BLaER1 treated with 17β-estradiol and CSF1 and Interleukin-3, amounts not matched to agents 10 nM and 100 nM (cell line): ENCODE measurements around the gene WNT3.

Experiments used
- H3K27ac ChIP-seq, 11 experiments: shearing (Covaris generic); formaldehyde crosslinking; 2 replicates each; pipeline ENCODE4 v1.8.1; 2022
- H3K27me3 ChIP-seq, 11 experiments: shearing (Covaris generic); formaldehyde crosslinking; 2 replicates each; pipeline ENCODE4 v1.8.1; 2022
- H3K36me3 ChIP-seq, 11 experiments: shearing (Covaris generic); formaldehyde crosslinking; 2 replicates each; pipeline ENCODE4 v1.8.1; 2022
- H3K4me1 ChIP-seq, 10 experiments: shearing (Covaris generic); formaldehyde crosslinking; 2 replicates each; pipeline ENCODE4 v1.8.1; 2022
- H3K4me2 ChIP-seq, 11 experiments: shearing (Covaris generic); formaldehyde crosslinking; 2 replicates each; pipeline ENCODE4 v1.8.1; 2022
- H3K4me3 ChIP-seq, 10 experiments: shearing (Covaris generic); formaldehyde crosslinking; 2 replicates each; pipeline ENCODE4 v1.8.1; 2022
- H3K9ac ChIP-seq, 11 experiments: shearing (Covaris generic); formaldehyde crosslinking; 2 replicates each; pipeline ENCODE4 v1.8.1; 2022
- H3K9me3 ChIP-seq, 11 experiments: shearing (Covaris generic); formaldehyde crosslinking; replicated peaks in 1 of 11; 2 replicates each; pipeline ENCODE4 v1.8.1; 2022
- H4K20me1 ChIP-seq, 11 experiments: shearing (Covaris generic); formaldehyde crosslinking; 2 replicates each; pipeline ENCODE4 v1.8.1; 2022
- Cebpa-rat ChIP-seq, 11 experiments: shearing (Covaris generic); IDR thresholded peaks; 2 replicates each; pipeline ENCODE4 v1.8.1; 2022

WNT3 gene

DNA sequence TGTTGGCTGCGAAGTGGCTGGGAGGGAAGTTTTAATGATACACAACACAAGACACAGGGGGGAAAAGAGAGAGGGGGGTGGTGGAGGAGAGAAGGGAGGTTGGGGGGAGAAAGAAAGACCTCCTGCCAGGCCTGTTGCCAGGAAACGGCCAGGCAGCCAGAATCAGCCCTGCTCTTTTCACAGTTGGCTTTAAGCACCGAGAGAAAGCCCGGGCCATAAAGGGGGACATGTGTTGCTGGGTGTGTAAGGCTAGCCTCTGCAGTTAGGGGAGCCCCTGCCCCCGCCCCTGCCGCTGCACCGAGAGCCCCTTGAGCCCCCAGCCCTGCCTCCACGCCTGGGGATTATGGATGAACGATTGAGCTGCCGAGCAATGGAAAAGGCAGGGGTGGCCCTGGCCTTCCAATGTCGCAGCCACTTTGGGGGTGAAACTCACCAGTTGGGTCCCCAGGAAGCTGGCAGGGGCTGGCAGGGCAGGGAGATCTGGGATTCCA lies 13.9 kb upstream of the WNT3 start:
- no peaks in the 10 kb centered on the region for H3K27me3 ChIP-seq
- TF ChIP-seq Cebpa-rat (IDR thresholded peaks at IDR 0.05): no peak
- H3K4me1 ChIP-seq: peaks cover 0 to 8% (median 0%) of the 10 kb centered on the region in 10 experiments; a peak in 3 of 20 replicates
- no peaks in the 10 kb centered on the region for H3K36me3 ChIP-seq
- H3K4me3 ChIP-seq: no peak overlapping the region
- no peaks in the 10 kb centered on the region for H3K9me3 ChIP-seq
- no peaks in the 10 kb centered on the region; a peak in 1 of 22 replicates for H4K20me1 ChIP-seq
- H3K4me2 ChIP-seq: no peak overlapping the region
- H3K27ac ChIP-seq: no peak overlapping the region
- H3K9ac ChIP-seq: no peak overlapping the region

DNA sequence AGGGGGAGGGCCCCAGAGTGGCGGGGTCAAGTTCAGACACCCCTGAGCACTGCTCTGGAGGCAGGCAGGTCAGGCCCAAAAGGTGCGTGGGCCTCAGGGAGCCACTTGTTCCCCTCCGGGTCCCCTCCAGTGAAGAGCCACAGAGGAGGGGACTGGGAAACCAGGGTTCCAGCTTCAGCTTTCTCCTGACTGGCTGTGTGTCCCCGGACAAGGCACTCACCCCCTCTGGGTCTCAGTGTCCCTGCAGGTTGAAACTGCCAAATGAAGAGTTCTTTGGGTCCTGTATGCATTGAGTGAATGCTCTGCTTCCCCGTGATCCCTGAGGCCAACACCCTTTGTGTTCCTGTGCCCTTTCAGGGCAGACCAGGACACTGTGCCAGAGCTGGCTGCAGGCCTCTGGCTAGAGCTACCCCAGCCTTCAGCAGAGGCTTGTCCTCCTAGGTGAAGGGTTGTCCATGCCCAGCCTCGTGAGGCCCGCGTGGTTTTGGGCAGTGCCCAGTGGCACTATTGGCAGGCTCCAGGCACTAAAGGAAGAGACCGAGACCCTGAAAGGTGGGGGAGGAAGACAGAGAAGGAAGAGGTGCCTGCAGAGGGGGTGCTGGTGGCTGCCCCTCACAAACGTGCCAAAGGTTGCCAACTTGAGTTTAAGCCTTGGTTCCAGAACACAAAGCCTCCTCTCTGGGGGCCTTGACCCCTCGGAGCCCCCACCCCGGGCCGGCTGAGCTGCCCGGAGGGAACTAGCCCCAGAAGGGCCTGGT lies 13.3 kb upstream of the WNT3 start:
- no peaks in the 10 kb centered on the region for H3K27me3 ChIP-seq
- no peak overlapping the region for H3K9ac ChIP-seq
- no peak overlapping the region for H3K27ac ChIP-seq
- peaks cover 0 to 8% (median 0%) of the 10 kb centered on the region in 10 experiments; a peak in 3 of 20 replicates for H3K4me1 ChIP-seq
- H3K4me2 ChIP-seq: no peak overlapping the region
- H3K4me3 ChIP-seq: no peak overlapping the region
- no peaks in the 10 kb centered on the region; a peak in 1 of 22 replicates for H4K20me1 ChIP-seq
- H3K9me3 ChIP-seq: no peaks in the 10 kb centered on the region
- no peak for TF ChIP-seq Cebpa-rat (IDR thresholded peaks at IDR 0.05)
- no peaks in the 10 kb centered on the region for H3K36me3 ChIP-seq

DNA sequence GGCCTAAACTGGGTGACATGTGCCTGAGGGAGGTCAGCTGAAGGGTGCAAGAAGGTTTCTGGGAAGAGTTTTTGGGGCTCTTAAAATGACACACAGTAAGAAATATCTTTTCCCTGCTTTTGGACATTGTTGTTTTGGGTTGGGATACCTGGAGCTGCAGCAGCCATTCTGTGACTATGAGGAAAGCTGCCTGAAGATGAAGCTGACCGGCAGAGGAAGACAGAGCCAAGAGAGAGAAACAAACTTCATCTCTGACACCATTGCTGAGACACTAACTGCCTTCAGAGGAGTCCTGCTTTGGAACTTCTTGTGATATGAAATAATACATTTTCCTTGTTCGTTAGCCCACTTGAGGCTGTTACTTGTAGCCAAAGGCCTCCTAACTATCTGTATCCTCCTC lies 8.8 kb upstream of the WNT3 start:
- Histone ChIP-seq H4K20me1 (peaks cover 0 to 4% (median 0%) of the 10 kb centered on the region in 11 experiments; a peak in 3 of 22 replicates), H3K27ac (no peak overlapping the region), H3K36me3 (no peaks in the 10 kb centered on the region), H3K9ac (no peak overlapping the region), H3K9me3 (peaks cover 0 to 3% (median 0%) of the 10 kb centered on the region in 11 experiments; a peak in 1 of 22 replicates), H3K4me3 (no peak overlapping the region), H3K27me3 (peaks cover 5 to 10% (median 5%) of the 10 kb centered on the region in 11 experiments), H3K4me1 (peaks cover 0 to 8% (median 0%) of the 10 kb centered on the region in 10 experiments; a peak in 3 of 20 replicates), H3K4me2 (no peak overlapping the region)
- TF ChIP-seq Cebpa-rat (IDR thresholded peaks at IDR 0.05): no peak

DNA sequence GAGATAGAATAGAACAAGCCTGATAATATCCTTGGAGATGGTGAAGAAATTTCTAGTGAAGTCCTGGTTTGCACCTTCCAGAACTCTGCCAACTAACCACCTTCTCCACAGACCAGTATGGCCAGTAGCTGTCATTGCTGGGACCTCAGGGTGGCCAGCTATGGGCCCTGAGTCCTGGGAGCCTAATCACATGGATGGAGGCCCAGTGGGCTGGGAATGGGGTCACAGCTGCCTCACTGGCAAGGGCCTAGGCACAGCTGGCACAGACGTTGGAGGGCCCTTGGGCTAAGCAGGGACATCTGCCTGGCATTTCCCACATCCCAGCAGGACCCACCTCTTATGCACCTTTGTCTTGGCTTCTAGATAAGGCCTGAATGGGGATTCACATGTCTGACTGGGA lies 7.6 kb upstream of the WNT3 start:
- H3K9ac ChIP-seq: no peak overlapping the region
- no peak overlapping the region for H3K27ac ChIP-seq
- H3K27me3 ChIP-seq: peaks cover 17 to 21% (median 17%) of the 10 kb centered on the region in 11 experiments
- H4K20me1 ChIP-seq: peaks cover 0 to 16% (median 3%) of the 10 kb centered on the region in 11 experiments; a peak in 10 of 22 replicates
- no peaks in the 10 kb centered on the region for H3K36me3 ChIP-seq
- H3K4me3 ChIP-seq: no peak overlapping the region
- peaks cover 0 to 8% (median 0%) of the 10 kb centered on the region in 11 experiments; a peak in 1 of 22 replicates for H3K9me3 ChIP-seq
- H3K4me1 ChIP-seq: peaks cover 0 to 8% (median 0%) of the 10 kb centered on the region in 10 experiments; a peak in 3 of 20 replicates
- no peak overlapping the region for H3K4me2 ChIP-seq
- TF ChIP-seq Cebpa-rat (IDR thresholded peaks at IDR 0.05): no peak

DNA sequence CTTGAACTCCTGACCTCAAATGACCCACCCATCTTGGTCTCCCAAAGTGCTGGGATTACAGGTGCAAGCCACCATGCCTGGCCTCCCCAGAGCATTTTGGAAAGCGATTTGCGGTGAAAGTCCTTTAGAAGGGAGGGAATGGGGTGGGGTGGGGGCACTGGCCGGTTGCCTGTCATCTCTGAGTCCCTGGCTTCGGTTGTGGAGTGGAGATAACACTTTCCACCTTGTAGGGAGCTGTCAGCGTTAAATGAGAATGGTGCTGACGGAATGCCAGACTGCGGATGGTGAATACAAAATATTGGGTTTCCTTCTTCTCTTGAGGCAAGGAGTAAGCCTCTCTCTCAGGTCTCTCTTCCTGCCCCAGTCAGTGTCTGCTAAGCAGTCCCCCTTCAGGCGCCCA lies 5.2 kb upstream of the WNT3 start:
- Histone ChIP-seq H3K27ac (no peak overlapping the region), H3K4me2 (no peak overlapping the region)

DNA sequence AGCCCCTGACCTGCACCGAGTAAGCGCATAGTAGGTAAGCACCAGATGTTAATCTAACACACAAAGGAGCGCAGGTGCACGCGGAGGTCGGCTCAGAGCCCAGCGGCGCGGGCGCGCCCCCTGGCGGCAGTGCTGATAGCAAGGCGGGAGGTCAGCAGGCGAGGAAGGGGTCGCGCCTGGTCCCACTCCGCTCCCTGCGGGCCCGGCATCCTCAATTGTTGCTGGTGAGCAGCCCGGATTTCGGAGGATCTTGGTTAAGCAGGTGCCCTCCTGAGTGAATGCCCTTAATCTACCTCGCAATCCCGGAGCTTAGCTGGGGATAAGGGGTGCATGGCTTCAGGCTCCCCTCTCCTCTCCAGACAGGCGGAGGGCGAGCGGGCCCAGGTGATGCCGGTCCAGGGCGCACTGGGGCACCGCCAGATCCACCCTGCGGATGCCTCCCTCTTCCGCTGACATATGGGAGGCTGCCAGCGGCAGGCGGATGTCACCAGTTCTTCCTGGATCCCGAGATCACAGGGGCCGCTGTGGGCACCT lies 4.0 kb upstream of the WNT3 start:
- Histone ChIP-seq H3K9ac (no peak overlapping the region), H3K4me2 (no peak overlapping the region)

More for the DNA sequence above, 5.2 kb upstream of the WNT3 start:
- Histone ChIP-seq H3K36me3 (no peaks in the 10 kb centered on the region), H3K4me1 (peaks cover 6 to 15% (median 11%) of the 10 kb centered on the region in 10 experiments; a peak in 18 of 20 replicates), H3K4me3 (no peak overlapping the region), H4K20me1 (peaks cover 0 to 40% (median 20%) of the 10 kb centered on the region in 11 experiments; a peak in 16 of 22 replicates), H3K9me3 (peaks cover 0 to 8% (median 0%) of the 10 kb centered on the region in 11 experiments; a peak in 1 of 22 replicates), H3K27me3 (peaks cover 41 to 46% (median 41%) of the 10 kb centered on the region in 11 experiments), H3K9ac (no peak overlapping the region)
- TF ChIP-seq Cebpa-rat (IDR thresholded peaks at IDR 0.05): no peak

DNA sequence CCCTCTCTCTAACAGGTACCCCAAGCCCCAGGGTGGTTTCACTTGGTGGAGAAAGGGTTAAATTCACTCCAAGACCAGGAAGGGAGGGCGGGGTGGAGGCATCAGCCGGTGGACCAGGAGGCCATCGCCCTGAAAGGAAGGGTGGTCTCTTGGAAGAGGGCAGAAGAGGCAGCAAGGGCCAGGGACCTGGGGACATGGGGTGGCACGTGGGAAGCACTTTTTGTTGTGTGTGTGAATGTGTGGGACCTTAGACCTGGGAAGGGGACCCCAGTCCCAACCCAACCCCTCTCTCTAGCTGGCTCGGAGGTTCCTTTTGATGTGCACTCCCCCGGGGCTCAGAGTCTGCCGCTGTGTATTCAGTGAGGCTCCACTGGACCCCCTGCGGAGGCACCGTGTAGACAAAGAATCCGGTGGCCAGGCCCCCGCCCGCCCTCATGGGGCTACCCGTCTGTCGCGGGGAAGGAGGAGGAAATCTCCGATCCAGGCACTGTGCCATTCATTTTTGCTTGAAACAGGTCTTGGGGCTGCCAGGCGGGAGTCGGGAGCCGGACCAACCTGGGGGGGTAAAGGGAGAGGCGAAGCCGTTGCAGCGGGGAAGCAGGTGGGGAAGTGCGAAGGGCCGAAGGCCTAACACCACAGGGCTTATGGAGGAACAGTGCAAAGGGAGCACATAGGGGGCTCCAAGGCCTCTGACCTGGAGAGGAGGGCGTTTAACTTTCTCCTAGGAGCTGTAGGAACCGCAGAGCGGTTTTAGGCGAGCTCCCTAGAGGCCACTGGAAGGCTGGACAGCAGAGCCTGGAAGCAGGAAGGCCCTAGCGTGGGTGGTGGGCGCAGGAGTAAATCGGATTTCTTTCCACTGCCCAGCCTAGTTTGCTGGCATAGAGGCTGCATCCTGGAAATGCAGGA lies 3.2 kb upstream of the WNT3 start:
- TF ChIP-seq Cebpa-rat (IDR thresholded peaks at IDR 0.05): no peak
- Histone ChIP-seq H3K36me3 (no peaks in the 10 kb centered on the region), H3K4me3 (no peak overlapping the region), H3K4me1 (peaks cover 6 to 19% (median 15%) of the 10 kb centered on the region in 10 experiments; a peak in 18 of 20 replicates), H3K4me2 (no peak overlapping the region), H4K20me1 (peaks cover 0 to 54% (median 20%) of the 10 kb centered on the region in 11 experiments; a peak in 16 of 22 replicates), H3K9ac (no peak overlapping the region), H3K27me3 (peaks cover 60 to 65% (median 61%) of the 10 kb centered on the region in 11 experiments), H3K27ac (no peak overlapping the region), H3K9me3 (peaks cover 0 to 8% (median 0%) of the 10 kb centered on the region in 11 experiments; a peak in 1 of 22 replicates)

More for the DNA sequence above, 4.0 kb upstream of the WNT3 start:
- peaks cover 6 to 19% (median 15%) of the 10 kb centered on the region in 10 experiments; a peak in 18 of 20 replicates for H3K4me1 ChIP-seq
- TF ChIP-seq Cebpa-rat (IDR thresholded peaks at IDR 0.05): no peak
- peaks cover 0 to 47% (median 20%) of the 10 kb centered on the region in 11 experiments; a peak in 16 of 22 replicates for H4K20me1 ChIP-seq
- H3K9me3 ChIP-seq: peaks cover 0 to 8% (median 0%) of the 10 kb centered on the region in 11 experiments; a peak in 1 of 22 replicates
- no peak overlapping the region for H3K4me3 ChIP-seq
- no peak overlapping the region for H3K27ac ChIP-seq
- peaks cover 53 to 58% (median 53%) of the 10 kb centered on the region in 11 experiments for H3K27me3 ChIP-seq
- no peaks in the 10 kb centered on the region for H3K36me3 ChIP-seq
